Liver (tissue), 3 donors: Measurements from ENCODE around the gene OR52E2.

Source experiments
- EGR1 ChIP-seq, 2 donors: IDR thresholded peaks; 2 replicates each; pipeline ENCODE4 v1.6.1; 2016 to 2018; ENCODE audit warnings: antibody characterized with exemption in 2 of 2, low read depth in 2 of 2
- FOXA1 ChIP-seq: IDR thresholded peaks from 2 replicates; pipeline ENCODE4 v1.6.1; 2016; ENCODE audit warnings: antibody characterized with exemption
- RXRA ChIP-seq, 2 donors: IDR thresholded peaks; 2 replicates each; pipeline ENCODE4 v1.6.1; 2017 to 2018; ENCODE audit warnings: antibody characterized with exemption in 2 of 2, mild to moderate bottlenecking in 1 of 2
- TAF1 ChIP-seq: conservative IDR thresholded peaks from 2 replicates; pipeline ENCODE4 v1.6.1; 2016; ENCODE audit warnings: antibody characterized with exemption, mild to moderate bottlenecking
- YY1 ChIP-seq: IDR thresholded peaks from 2 replicates; pipeline ENCODE4 v1.6.1; 2016; ENCODE audit warnings: antibody characterized with exemption, mild to moderate bottlenecking
- TF ChIP-seq, protein P1 (sequence below): fragments of 150-350 bp; IDR thresholded peaks from 2 replicates; pipeline ENCODE4 v1.5.1; 2017; ENCODE audit warnings: improper control_type of control experiment, low read depth, low read length; ENCODE audit not compliant: missing input control
- TF ChIP-seq, protein P2 (sequence below): IDR thresholded peaks from 2 replicates; pipeline ENCODE4 v1.6.1; 2016; ENCODE audit warnings: antibody characterized with exemption
- TF ChIP-seq, protein P3 (sequence below): IDR thresholded peaks from 2 replicates; pipeline ENCODE4 v1.6.1; 2016; ENCODE audit warnings: antibody characterized with exemption
- TF ChIP-seq, protein P4 (sequence below): IDR thresholded peaks from 2 replicates; pipeline ENCODE4 v1.6.1; 2016; ENCODE audit warnings: antibody characterized with exemption
- TF ChIP-seq, protein P5 (sequence below): IDR thresholded peaks from 2 replicates; pipeline ENCODE4 v1.6.1; 2016; ENCODE audit warnings: antibody characterized with exemption, mild to moderate bottlenecking
- donor health status: healthy.
- donor health status: healthy.

DNA sequence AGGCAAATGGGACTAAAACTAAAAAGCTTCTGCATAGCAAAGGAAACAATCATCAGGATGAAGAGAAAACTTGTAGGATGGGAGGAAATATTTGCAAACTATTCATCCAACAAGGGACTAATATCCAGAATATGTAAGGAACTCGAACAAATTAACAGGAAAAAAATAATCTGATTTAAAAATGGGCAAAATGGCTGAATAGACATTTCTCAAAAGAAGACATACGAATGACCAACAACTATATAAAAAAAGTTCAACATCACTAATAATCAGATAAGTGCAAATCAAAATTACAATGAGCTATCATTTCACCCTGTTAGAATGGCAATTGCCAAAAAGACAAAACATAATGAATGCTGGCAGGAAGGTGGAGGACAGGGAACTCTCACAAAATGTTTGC lies 22.0 kb upstream of the OR52E2 start:
- TF ChIP-seq, protein P1, sequence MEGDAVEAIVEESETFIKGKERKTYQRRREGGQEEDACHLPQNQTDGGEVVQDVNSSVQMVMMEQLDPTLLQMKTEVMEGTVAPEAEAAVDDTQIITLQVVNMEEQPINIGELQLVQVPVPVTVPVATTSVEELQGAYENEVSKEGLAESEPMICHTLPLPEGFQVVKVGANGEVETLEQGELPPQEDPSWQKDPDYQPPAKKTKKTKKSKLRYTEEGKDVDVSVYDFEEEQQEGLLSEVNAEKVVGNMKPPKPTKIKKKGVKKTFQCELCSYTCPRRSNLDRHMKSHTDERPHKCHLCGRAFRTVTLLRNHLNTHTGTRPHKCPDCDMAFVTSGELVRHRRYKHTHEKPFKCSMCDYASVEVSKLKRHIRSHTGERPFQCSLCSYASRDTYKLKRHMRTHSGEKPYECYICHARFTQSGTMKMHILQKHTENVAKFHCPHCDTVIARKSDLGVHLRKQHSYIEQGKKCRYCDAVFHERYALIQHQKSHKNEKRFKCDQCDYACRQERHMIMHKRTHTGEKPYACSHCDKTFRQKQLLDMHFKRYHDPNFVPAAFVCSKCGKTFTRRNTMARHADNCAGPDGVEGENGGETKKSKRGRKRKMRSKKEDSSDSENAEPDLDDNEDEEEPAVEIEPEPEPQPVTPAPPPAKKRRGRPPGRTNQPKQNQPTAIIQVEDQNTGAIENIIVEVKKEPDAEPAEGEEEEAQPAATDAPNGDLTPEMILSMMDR: no peak
- TF ChIP-seq, protein P2, sequence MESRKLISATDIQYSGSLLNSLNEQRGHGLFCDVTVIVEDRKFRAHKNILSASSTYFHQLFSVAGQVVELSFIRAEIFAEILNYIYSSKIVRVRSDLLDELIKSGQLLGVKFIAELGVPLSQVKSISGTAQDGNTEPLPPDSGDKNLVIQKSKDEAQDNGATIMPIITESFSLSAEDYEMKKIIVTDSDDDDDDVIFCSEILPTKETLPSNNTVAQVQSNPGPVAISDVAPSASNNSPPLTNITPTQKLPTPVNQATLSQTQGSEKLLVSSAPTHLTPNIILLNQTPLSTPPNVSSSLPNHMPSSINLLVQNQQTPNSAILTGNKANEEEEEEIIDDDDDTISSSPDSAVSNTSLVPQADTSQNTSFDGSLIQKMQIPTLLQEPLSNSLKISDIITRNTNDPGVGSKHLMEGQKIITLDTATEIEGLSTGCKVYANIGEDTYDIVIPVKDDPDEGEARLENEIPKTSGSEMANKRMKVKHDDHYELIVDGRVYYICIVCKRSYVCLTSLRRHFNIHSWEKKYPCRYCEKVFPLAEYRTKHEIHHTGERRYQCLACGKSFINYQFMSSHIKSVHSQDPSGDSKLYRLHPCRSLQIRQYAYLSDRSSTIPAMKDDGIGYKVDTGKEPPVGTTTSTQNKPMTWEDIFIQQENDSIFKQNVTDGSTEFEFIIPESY: no peak
- TF ChIP-seq, protein P3, sequence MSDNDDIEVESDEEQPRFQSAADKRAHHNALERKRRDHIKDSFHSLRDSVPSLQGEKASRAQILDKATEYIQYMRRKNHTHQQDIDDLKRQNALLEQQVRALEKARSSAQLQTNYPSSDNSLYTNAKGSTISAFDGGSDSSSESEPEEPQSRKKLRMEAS: no peak
- no peak for TF ChIP-seq YY1
- no peak for TF ChIP-seq RXRA (IDR thresholded peaks at IDR 0.05)
- no peak for TF ChIP-seq TAF1
- TF ChIP-seq, protein P4, sequence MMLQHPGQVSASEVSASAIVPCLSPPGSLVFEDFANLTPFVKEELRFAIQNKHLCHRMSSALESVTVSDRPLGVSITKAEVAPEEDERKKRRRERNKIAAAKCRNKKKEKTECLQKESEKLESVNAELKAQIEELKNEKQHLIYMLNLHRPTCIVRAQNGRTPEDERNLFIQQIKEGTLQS: no peak
- TF ChIP-seq EGR1 (IDR thresholded peaks at IDR 0.05; ENCODE audit: low read depth in 2 of 2): no peak
- TF ChIP-seq, protein P5, sequence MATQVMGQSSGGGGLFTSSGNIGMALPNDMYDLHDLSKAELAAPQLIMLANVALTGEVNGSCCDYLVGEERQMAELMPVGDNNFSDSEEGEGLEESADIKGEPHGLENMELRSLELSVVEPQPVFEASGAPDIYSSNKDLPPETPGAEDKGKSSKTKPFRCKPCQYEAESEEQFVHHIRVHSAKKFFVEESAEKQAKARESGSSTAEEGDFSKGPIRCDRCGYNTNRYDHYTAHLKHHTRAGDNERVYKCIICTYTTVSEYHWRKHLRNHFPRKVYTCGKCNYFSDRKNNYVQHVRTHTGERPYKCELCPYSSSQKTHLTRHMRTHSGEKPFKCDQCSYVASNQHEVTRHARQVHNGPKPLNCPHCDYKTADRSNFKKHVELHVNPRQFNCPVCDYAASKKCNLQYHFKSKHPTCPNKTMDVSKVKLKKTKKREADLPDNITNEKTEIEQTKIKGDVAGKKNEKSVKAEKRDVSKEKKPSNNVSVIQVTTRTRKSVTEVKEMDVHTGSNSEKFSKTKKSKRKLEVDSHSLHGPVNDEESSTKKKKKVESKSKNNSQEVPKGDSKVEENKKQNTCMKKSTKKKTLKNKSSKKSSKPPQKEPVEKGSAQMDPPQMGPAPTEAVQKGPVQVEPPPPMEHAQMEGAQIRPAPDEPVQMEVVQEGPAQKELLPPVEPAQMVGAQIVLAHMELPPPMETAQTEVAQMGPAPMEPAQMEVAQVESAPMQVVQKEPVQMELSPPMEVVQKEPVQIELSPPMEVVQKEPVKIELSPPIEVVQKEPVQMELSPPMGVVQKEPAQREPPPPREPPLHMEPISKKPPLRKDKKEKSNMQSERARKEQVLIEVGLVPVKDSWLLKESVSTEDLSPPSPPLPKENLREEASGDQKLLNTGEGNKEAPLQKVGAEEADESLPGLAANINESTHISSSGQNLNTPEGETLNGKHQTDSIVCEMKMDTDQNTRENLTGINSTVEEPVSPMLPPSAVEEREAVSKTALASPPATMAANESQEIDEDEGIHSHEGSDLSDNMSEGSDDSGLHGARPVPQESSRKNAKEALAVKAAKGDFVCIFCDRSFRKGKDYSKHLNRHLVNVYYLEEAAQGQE: no peak
- no peak for TF ChIP-seq FOXA1
